PC-3 (cell line): ENCODE data around the gene SLC12A8. TPM values are rescaled to one million over a fixed set of nuclear protein-coding genes. Genes with fewer than 3 reads are reported as not detected.

Source experiments
- ATAC-seq: fragments of 200-7000 bp; cut with Tn5 transposase; 2 replicates; pipeline ENCODE4 v1.9.1; 2020; ENCODE audit warnings: mild to moderate bottlenecking, moderate library complexity
- BruUV-seq: library from RNA; stranded (reverse); fragments of 400-500 nt; replicated peaks from 2 replicates; lab custom pipeline; 2021; lab: Mats Ljungman, UMichigan
- CTCF ChIA-PET: fragments of 300-600 bp; sonication (Branson Sonifier 250); formaldehyde crosslinking; loops from one replicate; lab custom pipeline; 2022; ENCODE audit warnings: antibody characterized with exemption; lab: Charles Lee
- POLR2A ChIA-PET: fragments of 300-600 bp; sonication (Branson Sonifier 250); formaldehyde crosslinking; loops from one replicate; lab custom pipeline; 2022; ENCODE audit warnings: antibody characterized with exemption; ENCODE audit not compliant: unreplicated experiment; lab: Charles Lee
- DNase-seq: peaks from one replicate; pipeline ENCODE4 v3.0.0-alpha.2; 2015
- H2AFZ ChIP-seq: fragments of 300-600 bp; sonication (generic); 2 replicates; pipeline ENCODE4 v1.6.0; 2016; ENCODE audit warnings: antibody characterized with exemption, low read length
- H3F3A ChIP-seq: fragments of 300-600 bp; sonication (generic); one replicate; pipeline ENCODE4 v1.6.0; 2017; ENCODE audit warnings: antibody characterized with exemption, low read length, control low read depth, mild to moderate bottlenecking; ENCODE audit not compliant: unreplicated experiment
- H3K27ac ChIP-seq: fragments of 300-600 bp; sonication (generic); 2 replicates; pipeline ENCODE4 v1.5.1; 2016; ENCODE audit warnings: mild to moderate bottlenecking, low read length
- H3K27me3 ChIP-seq: fragments of 300-600 bp; sonication (generic); 2 replicates; pipeline ENCODE4 v1.6.1; 2016; ENCODE audit warnings: low read length, mixed read lengths
- H3K36me3 ChIP-seq: fragments of 300-600 bp; sonication (generic); 2 replicates; pipeline ENCODE4 v1.6.1; 2016; ENCODE audit warnings: low read depth, mixed run types, low read length, mixed read lengths
- H3K4me1 ChIP-seq: fragments of 300-600 bp; sonication (generic); 2 replicates; pipeline ENCODE4 v1.5.1; 2016; ENCODE audit warnings: low read length; ENCODE audit not compliant: insufficient read depth
- H3K4me2 ChIP-seq: fragments of 300-600 bp; sonication (generic); 2 replicates; pipeline ENCODE4 v1.6.0; 2016; ENCODE audit warnings: low read length
- H3K4me3 ChIP-seq: fragments of 300-600 bp; sonication (generic); 2 replicates; pipeline ENCODE4 v1.5.1; 2016; ENCODE audit warnings: mild to moderate bottlenecking, low read length, mixed read lengths
- H3K79me2 ChIP-seq: fragments of 300-600 bp; sonication (generic); 2 replicates; pipeline ENCODE4 v1.6.1; 2017; ENCODE audit warnings: low read length, mixed read lengths
- H3K9ac ChIP-seq: fragments of 300-600 bp; sonication (generic); 2 replicates; pipeline ENCODE4 v1.6.0; 2016; ENCODE audit warnings: mild to moderate bottlenecking, low read length
- H3K9me2 ChIP-seq: fragments of 300-600 bp; sonication (generic); replicated peaks from 2 replicates; pipeline ENCODE4 v1.6.1; 2016; ENCODE audit warnings: mixed run types, low read length, mixed read lengths
- H3K9me3 ChIP-seq: fragments of 300-600 bp; sonication (generic); 2 replicates; pipeline ENCODE4 v1.6.1; 2016; ENCODE audit warnings: low read length, mixed read lengths
- H4K20me1 ChIP-seq: fragments of 300-600 bp; sonication (generic); 2 replicates; pipeline ENCODE4 v1.6.1; 2016; ENCODE audit warnings: low read length, mixed read lengths
- CTCF ChIP-seq: fragments of 300-600 bp; sonication (generic); conservative IDR thresholded peaks from 2 replicates; pipeline ENCODE4 v1.5.1; 2017; ENCODE audit warnings: antibody characterized with exemption, low read depth, mild to moderate bottlenecking, low read length
- EZH2 ChIP-seq: fragments of 300-600 bp; sonication (generic); IDR thresholded peaks from one replicate; pipeline ENCODE4 v1.6.1; 2017; ENCODE audit warnings: antibody characterized with exemption, mild to moderate bottlenecking, low read length; ENCODE audit not compliant: unreplicated experiment
- EZH2phosphoT487 ChIP-seq: fragments of 300-600 bp; sonication (generic); IDR thresholded peaks from 2 replicates; pipeline ENCODE4 v1.6.1; 2018; ENCODE audit warnings: mild to moderate bottlenecking, antibody characterized with exemption, low read length, borderline replicate concordance
- intact Hi-C: fragments of 100-400 bp; cut with micrococcal nuclease; formaldehyde crosslinking; loops from 2 replicates; pipeline ENCODE4 v1.9.0; 2023
- total RNA-seq: library from RNA; depleted of rRNA; stranded (reverse); fragments of >200 nt; gene quantifications from 2 replicates; pipeline ENCODE4 v1.2.3, GENCODE V29; 2014

Gene SLC12A8
- total RNA-seq, 1 experiment from 2014 or later: 11.0 TPM

- TF ChIP-seq EZH2phosphoT487: no peak
- TF ChIP-seq EZH2: no peak
- no peak for TF ChIP-seq CTCF
- intact Hi-C loops: no loop called here
- Histone ChIP-seq H3K4me1 (no peaks in the 10 kb centered on the region), H3K79me2 (no peaks in the 10 kb centered on the region), H2AFZ (no peak overlapping the region), H3K9me3 (no peaks in the 10 kb centered on the region), H4K20me1 (no peaks in the 10 kb centered on the region), H3K9ac (no peak overlapping the region), H3K4me3 (no peak overlapping the region), H3K9me2 (no peaks in the 10 kb centered on the region), H3K27ac (no peak overlapping the region), H3K27me3 (no peaks in the 10 kb centered on the region), H3K36me3 (no peaks in the 10 kb centered on the region), H3K4me2 (no peak overlapping the region), H3F3A (no peaks in the 10 kb centered on the region)
- ChIA-PET POLR2A (no interaction called here), CTCF (no interaction called here)
- BruUV-seq: no TSS peak
- no peak for DNase-seq
- no peak for ATAC-seq
These were observed 69.6 kb downstream of the SLC12A8 start for GRCh38 chr3:125142940-125143339.

- DNase-seq: no peak
- no peaks in the 10 kb centered on the region for H3K27me3 ChIP-seq
- no peak overlapping the region for H2AFZ ChIP-seq
- no peaks in the 10 kb centered on the region for H3K79me2 ChIP-seq
- no TSS peak for BruUV-seq
- no peaks in the 10 kb centered on the region for H3F3A ChIP-seq
- no peaks in the 10 kb centered on the region for H3K9me2 ChIP-seq
- no peak overlapping the region for H3K4me2 ChIP-seq
- TF ChIP-seq EZH2: no peak
- no peak for TF ChIP-seq CTCF
- no peak for TF ChIP-seq EZH2phosphoT487
- H3K4me3 ChIP-seq: no peak overlapping the region
- no peaks in the 10 kb centered on the region for H3K36me3 ChIP-seq
- no peak for ATAC-seq
- no peak overlapping the region for H3K27ac ChIP-seq
- ChIA-PET CTCF (no interaction called here), POLR2A (no interaction called here)
- H3K9ac ChIP-seq: no peak overlapping the region
- no peaks in the 10 kb centered on the region for H4K20me1 ChIP-seq
- no peaks in the 10 kb centered on the region for H3K9me3 ChIP-seq
- peaks cover 5% of the 10 kb centered on the region; the same call in 1 of the 2 replicates for H3K4me1 ChIP-seq
- intact Hi-C loops: no loop called here
These were observed 70.1 kb downstream of the SLC12A8 start for GRCh38 chr3:125142420-125142778.

GRCh38 chr3:125141596-125142419, 70.7 kb downstream of the SLC12A8 start:
- ChIA-PET CTCF (no interaction called here), POLR2A (no interaction called here)
- ATAC-seq (no peak), DNase-seq (no peak)
- no peaks in the 10 kb centered on the region for H4K20me1 ChIP-seq
- no peaks in the 10 kb centered on the region for H3K79me2 ChIP-seq
- no peak overlapping the region for H3K4me3 ChIP-seq
- H3K9ac ChIP-seq: no peak overlapping the region
- no peak overlapping the region for H3K27ac ChIP-seq
- no TSS peak for BruUV-seq
- intact Hi-C loops: no loop called here
- H3K27me3 ChIP-seq: no peaks in the 10 kb centered on the region
- no peaks in the 10 kb centered on the region for H3K9me2 ChIP-seq
- no peaks in the 10 kb centered on the region for H3K36me3 ChIP-seq
- peaks cover 6% of the 10 kb centered on the region; the same call in 1 of the 2 replicates for H3K4me1 ChIP-seq
- no peak for TF ChIP-seq EZH2
- no peak for TF ChIP-seq CTCF
- no peak for TF ChIP-seq EZH2phosphoT487
- H2AFZ ChIP-seq: no peak overlapping the region
- no peaks in the 10 kb centered on the region for H3K9me3 ChIP-seq
- H3F3A ChIP-seq: no peaks in the 10 kb centered on the region
- H3K4me2 ChIP-seq: no peak overlapping the region
